Gastrocnemius medialis (tissue), 4 donors: ENCODE measurements around the gene SLCO4A1. TPM values are rescaled to one million over a fixed set of nuclear protein-coding genes. Genes with fewer than 3 reads are reported as not detected.

ENCODE experiments used
- ATAC-seq, 2 donors: fragments of 150-250 bp; one replicate each; pipeline ENCODE4 v1.9.1; 2016
- DNase-seq, 2 donors: peaks; one replicate each; pipeline ENCODE4 v3.0.0-alpha.2; 2019
- H3K27ac ChIP-seq, 4 donors: fragments of 200-600 bp; sonication (generic); 1 replicate in 1 of 4; 2 replicates in 3 of 4; pipeline ENCODE4 v1.5.1; 2016 to 2018; ENCODE audit warnings: mild to moderate bottlenecking in 2 of 4, moderate library complexity in 1 of 4
- H3K27me3 ChIP-seq, 3 donors: fragments of 200-600 bp; sonication (generic) in 2 of 3; 1 replicate in 1 of 3; 2 replicates in 2 of 3; pipeline versions ENCODE4 v1.5.1 to v1.6.0; 2016 to 2019; ENCODE audit warnings: mild to moderate bottlenecking in 1 of 3, moderate library complexity in 1 of 3
- H3K36me3 ChIP-seq, 2 donors: fragments of 200-600 bp; sonication (generic) in 1 of 2; one replicate each; pipeline ENCODE4 v1.5.1; 2017 to 2018
- H3K4me1 ChIP-seq, 2 donors: fragments of 200-600 bp; sonication (generic) in 1 of 2; one replicate each; pipeline ENCODE4 v1.5.1; 2016 to 2017; ENCODE audit warnings: mild to moderate bottlenecking in 2 of 2
- H3K4me3 ChIP-seq, 4 donors: fragments of 200-600 bp; sonication (generic) in 3 of 4; 1 replicate in 1 of 4; 2 replicates in 3 of 4; pipeline ENCODE4 v1.5.1; 2016 to 2019; ENCODE audit warnings: mild to moderate bottlenecking in 2 of 4
- H3K9me3 ChIP-seq, 3 donors: fragments of 200-600 bp; sonication (generic) in 2 of 3; 1 replicate in 1 of 3; 2 replicates in 2 of 3; pipeline ENCODE4 v1.5.1; 2016 to 2019
- POLR2A ChIP-seq, 2 donors: fragments of 450-650 bp; IDR thresholded peaks; one replicate each; pipeline ENCODE4 v1.6.1; 2017; ENCODE audit warnings: antibody characterized with exemption in 2 of 2, mild to moderate bottlenecking in 2 of 2, moderate library complexity in 2 of 2
- in situ Hi-C, 4 donors: fragments of 200-750 bp; cut with MboI; loops; one replicate each; pipeline versions ENCODE4 v1.15.0 to v1.8.0; 2017; ENCODE audit warnings: low sequenced_read_pairs in 4 of 4
- intact Hi-C: fragments of 100-400 bp; cut with DNase I; formaldehyde crosslinking; loops from one replicate; pipeline ENCODE4 v1.15.1; 2023; ENCODE audit warnings: low total_unique reads
- total RNA-seq, 4 donors: library from RNA; depleted of rRNA; stranded (reverse); fragments of >200 nt; gene quantifications; one replicate each; pipeline versions ENCODE4 v1.1.0 to v1.2.3, GENCODE V29; 2016
- TF ChIP-seq, protein P1 (sequence below), 5 experiments: fragments of 450-650 bp in 3 of 5; fragments of 200-600 bp in 2 of 5; sonication (generic) in 2 of 5; IDR thresholded peaks in 4 of 5; conservative IDR thresholded peaks in 1 of 5; 1 replicate in 4 of 5; 2 replicates in 1 of 5; pipeline ENCODE4 v1.5.1; 2016 to 2019; ENCODE audit warnings: antibody characterized with exemption in 5 of 5, mild to moderate bottlenecking in 3 of 5, moderate library complexity in 3 of 5

The SLCO4A1 gene
- total RNA-seq, 4 donors from 2014 or later, result 20.4 to 26.9 (median 21.8) TPM

DNA sequence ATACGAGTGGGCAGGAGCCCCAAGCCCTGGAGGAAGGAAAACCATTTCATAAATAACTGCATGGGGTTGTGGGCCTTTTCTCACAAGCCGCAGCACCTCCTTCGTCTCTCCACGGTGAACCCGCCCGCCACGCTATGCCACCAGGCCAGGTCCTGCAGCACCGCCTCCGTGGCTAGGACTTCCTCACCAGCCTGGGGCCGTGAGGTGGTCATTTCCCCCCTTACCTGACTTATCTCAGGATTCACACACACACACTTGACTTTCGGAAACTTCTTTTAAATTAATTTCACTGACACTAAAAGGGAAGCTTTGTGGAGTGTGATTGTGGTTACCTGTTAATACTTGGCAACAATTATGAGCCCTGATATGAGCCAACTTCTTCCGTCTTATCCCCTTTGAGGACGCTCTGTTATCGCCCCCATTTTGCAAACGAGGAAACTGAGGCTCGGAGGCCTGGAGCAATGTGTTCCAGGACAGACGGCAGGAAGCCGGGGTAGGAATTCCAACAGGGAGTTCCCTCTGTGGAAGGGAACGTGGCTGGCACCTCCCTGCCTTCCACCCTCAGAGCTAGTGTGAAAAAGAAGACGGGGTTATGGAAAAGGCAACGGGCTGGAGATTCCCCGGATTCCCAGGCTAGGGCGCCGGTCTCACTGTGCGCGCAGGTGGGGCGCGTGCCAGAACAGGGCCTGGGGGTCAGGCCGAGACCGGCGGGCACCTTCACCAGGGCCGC lies 817 bp upstream of the SLCO4A1 start:
- Histone ChIP-seq H3K27ac (peak overlapping the region; percentile 76 to 95 (median 83)), H3K9me3 (no peaks in the 10 kb centered on the region), H3K27me3 (peaks cover 8 to 12% (median 9%) of the 10 kb centered on the region in 3 donors), H3K4me3 (peak overlapping the region; percentile 66 to 72 (median 70)), H3K4me1 (peaks cover 6 to 28% of the 10 kb centered on the region in 2 donors), H3K36me3 (no peaks in the 10 kb centered on the region)
- in situ Hi-C loops, result no loop called here
- intact Hi-C loops, result loop anchor here (1.0 to 10.0 kb wide), 2 partner anchors 17 to 497 kb away; partner anchors contain the start of genes PSMA7 and SS18L1
- ATAC-seq, result peak; percentile 5 to 15
- DNase-seq, result no peak
- TF ChIP-seq, protein P1, sequence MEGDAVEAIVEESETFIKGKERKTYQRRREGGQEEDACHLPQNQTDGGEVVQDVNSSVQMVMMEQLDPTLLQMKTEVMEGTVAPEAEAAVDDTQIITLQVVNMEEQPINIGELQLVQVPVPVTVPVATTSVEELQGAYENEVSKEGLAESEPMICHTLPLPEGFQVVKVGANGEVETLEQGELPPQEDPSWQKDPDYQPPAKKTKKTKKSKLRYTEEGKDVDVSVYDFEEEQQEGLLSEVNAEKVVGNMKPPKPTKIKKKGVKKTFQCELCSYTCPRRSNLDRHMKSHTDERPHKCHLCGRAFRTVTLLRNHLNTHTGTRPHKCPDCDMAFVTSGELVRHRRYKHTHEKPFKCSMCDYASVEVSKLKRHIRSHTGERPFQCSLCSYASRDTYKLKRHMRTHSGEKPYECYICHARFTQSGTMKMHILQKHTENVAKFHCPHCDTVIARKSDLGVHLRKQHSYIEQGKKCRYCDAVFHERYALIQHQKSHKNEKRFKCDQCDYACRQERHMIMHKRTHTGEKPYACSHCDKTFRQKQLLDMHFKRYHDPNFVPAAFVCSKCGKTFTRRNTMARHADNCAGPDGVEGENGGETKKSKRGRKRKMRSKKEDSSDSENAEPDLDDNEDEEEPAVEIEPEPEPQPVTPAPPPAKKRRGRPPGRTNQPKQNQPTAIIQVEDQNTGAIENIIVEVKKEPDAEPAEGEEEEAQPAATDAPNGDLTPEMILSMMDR (IDR thresholded peaks at IDR 0.05 in 4 of 5, conservative IDR thresholded peaks at IDR 0.05 in 1 of 5), result no peak
- no peak for TF ChIP-seq POLR2A (IDR thresholded peaks at IDR 0.05)

DNA sequence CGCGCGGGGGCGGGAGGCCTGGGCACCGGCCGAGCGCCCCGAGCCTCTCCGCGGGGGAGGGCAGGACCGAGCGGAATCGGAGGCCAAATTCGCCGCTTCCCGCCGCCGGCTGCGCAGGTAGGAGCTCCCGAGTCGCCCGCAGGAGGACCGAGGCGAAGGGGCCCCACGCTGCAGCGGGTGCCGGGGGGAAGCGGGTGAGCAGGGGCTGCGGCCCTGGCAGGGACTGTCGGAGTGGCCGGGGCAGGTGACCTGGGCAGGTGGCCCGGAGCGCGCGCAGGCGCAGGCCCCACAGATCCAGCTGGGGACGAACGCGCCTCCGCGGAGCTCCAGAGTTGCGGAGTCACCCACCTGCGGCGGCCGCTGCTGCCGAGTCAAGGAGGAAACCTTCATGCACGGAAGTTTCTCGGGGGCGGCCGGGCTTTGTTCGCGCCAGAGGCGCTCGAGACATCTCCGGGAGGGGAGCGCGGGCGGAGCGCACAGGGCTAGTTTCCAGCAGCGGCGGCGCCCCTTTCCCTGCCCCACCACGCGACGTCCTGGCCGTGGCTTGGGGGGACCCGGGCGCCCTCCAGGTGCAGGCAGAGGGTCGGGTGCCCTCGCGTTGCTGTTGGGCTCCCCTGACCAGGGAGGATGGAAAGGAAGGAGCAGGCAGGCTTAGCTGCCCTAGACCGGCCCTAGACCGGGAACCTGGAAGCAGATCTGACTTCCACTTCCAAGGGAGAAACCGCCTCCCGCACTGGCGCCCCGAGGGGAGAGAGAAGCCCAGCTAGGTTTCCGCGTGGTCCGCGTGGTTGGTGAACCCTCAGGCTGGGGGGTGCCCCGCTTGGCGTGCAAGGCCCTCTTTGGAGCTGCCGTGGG lies 590 bp downstream of the SLCO4A1 start:
- Histone ChIP-seq H3K4me1 (peaks cover 20 to 41% of the 10 kb centered on the region in 2 donors), H3K27ac (peak overlapping the region; percentile 50 to 95 (median 91)), H3K9me3 (no peaks in the 10 kb centered on the region), H3K36me3 (no peaks in the 10 kb centered on the region), H3K27me3 (peaks cover 8 to 12% (median 9%) of the 10 kb centered on the region in 3 donors), H3K4me3 (peak overlapping the region; percentile 66 to 72 (median 70))
- intact Hi-C loops, result loop anchor here (1.0 to 10.0 kb wide), 2 partner anchors 19 to 498 kb away; partner anchors contain the start of genes PSMA7 and SS18L1
- TF ChIP-seq, protein P1 (IDR thresholded peaks at IDR 0.05 in 4 of 5, conservative IDR thresholded peaks at IDR 0.05 in 1 of 5), result no peak
- TF ChIP-seq POLR2A (IDR thresholded peaks at IDR 0.05), result peak in 1 of 2 donors; percentile 54
- peak; percentile 14 to 15 for ATAC-seq
- in situ Hi-C loops, result no loop called here
- DNase-seq, result no peak

DNA sequence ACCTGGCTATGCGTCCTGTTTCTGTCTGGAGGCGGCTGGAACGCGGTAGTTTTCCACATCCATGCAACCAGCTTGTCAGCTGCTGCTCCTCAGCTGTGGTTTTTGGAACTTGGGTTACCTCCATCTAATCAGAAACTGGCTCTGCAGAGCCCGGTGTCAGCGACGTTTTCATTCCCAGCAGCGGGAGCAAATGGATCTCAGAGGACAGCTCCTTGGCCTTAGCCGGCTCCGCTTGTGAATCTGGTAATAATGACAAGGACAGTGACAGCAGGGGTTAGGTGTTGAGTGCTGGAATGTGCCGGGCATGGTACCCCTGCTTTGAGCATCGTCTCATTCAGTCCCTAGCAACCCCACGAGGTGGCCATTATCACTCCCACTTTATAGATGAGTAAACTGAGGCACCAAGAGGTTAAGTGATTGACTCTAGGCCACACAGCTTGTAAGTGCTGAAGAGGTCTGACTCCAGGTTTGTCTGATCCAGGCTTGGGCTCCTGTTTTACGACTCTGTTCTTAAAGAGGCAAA lies 1.3 kb downstream of the SLCO4A1 start:
- DNase-seq (no peak), ATAC-seq (no peak)
- intact Hi-C loops, result loop anchor here (10.0 kb wide), 1 partner anchor 499 kb away; the partner anchor contains the start of genes PSMA7 and SS18L1
- peak overlapping the region; percentile 66 to 72 (median 70) for H3K4me3 ChIP-seq
- H3K9me3 ChIP-seq, result no peaks in the 10 kb centered on the region
- no peak for TF ChIP-seq POLR2A (IDR thresholded peaks at IDR 0.05)
- TF ChIP-seq, protein P1 (IDR thresholded peaks at IDR 0.05 in 4 of 5, conservative IDR thresholded peaks at IDR 0.05 in 1 of 5), result no peak
- in situ Hi-C loops, result no loop called here
- peak overlapping the region; percentile 50 to 95 (median 91) for H3K27ac ChIP-seq
- H3K27me3 ChIP-seq, result peaks cover 8 to 12% (median 9%) of the 10 kb centered on the region in 3 donors
- no peaks in the 10 kb centered on the region for H3K36me3 ChIP-seq
- H3K4me1 ChIP-seq, result peaks cover 27 to 48% of the 10 kb centered on the region in 2 donors

DNA sequence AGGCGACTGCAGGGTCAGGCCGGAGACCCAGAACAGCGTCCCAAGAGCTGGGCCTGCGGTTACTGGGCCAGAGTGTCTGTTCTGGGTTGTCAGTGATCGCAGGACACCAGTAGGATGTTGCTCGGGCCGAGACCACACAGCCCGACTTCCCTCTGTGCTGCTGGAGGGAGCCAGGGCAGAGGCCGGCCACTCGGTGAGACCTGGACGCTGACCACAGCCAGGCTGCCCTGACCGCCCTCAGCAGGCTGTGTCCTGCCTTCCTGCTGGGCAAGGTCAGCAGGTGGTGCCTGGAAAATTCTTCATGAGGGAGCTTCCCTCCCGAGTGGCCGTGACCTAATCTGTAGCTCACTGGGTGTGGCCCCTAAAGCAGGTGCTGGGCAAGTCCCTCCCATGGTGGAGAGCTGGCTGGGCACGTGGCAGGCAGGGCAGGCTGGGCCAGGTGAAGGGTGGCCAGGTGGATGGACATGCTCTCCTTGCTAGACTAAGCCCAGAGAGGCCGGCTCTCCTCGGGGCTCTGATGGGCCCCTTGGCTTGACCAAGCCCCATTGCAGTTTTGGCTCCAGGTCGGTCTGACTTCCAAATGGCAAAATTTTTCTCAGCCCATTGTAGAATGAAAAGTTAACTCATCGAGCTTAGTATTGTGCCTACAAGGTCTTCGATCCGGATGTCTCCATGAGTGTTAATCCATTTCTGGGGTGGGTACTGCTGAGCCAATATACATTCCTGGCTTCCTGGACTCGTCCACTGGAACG lies 1.9 kb downstream of the SLCO4A1 start:
- ATAC-seq (no peak), DNase-seq (no peak)
- TF ChIP-seq POLR2A (IDR thresholded peaks at IDR 0.05), result no peak
- TF ChIP-seq, protein P1 (IDR thresholded peaks at IDR 0.05 in 4 of 5, conservative IDR thresholded peaks at IDR 0.05 in 1 of 5), result no peak
- Histone ChIP-seq H3K27ac (peak overlapping the region; percentile 50 to 95 (median 91)), H3K27me3 (peaks cover 8 to 12% (median 9%) of the 10 kb centered on the region in 3 donors), H3K36me3 (no peaks in the 10 kb centered on the region), H3K4me1 (peaks cover 34 to 53% of the 10 kb centered on the region in 2 donors), H3K4me3 (peak overlapping the region; percentile 29 to 72 (median 68)), H3K9me3 (no peaks in the 10 kb centered on the region)
- in situ Hi-C loops (no loop called here), intact Hi-C loops (loop anchor here (10.0 kb wide), 1 partner anchor 499 kb away; the partner anchor contains the start of genes PSMA7 and SS18L1)
